Erythroblast (primary cell): ENCODE results near the gene SYNE3.

Experiments
- GATA1 ChIP-seq: IDR thresholded peaks from 2 replicates; pipeline ENCODE4 v1.6.1; 2011; ENCODE audit warnings: low read depth, mild to moderate bottlenecking, control low read depth, low read length, moderate library complexity
- POLR2A ChIP-seq: IDR thresholded peaks from 2 replicates; pipeline ENCODE4 v1.6.1; 2011; ENCODE audit warnings: mild to moderate bottlenecking, low read length

- no peak for TF ChIP-seq POLR2A
- no peak for TF ChIP-seq GATA1
These were observed 3.2 kb upstream of the SYNE3 start for GRCh38 chr14:95519699-95520098.
